Measurements from ENCODE around the gene VHLL.
A peak's percentile ranks its signal among the peaks of the same experiment; 100 is the strongest.
"Not testable (repeated sequence)": the region's sequence is repeated elsewhere in the genome, so short reads cannot be mapped to it uniquely, and the experiment has no call there.

VHLL gene

GRCh38 chr1:156298852-156299357 lies at the start of gene VHLL:
VHLL (minus strand) TSS chr1:156299307; CDS start chr1:156299189, 118 bp downstream.
- DNase-seq = no peak
- in situ Hi-C loops (cut with HindIII; ENCODE audit: low pct_ligation_motif_present, low pct_unique_long_range_greater_than_20kb, low sequenced_read_pairs) = no loop called here

DNA sequence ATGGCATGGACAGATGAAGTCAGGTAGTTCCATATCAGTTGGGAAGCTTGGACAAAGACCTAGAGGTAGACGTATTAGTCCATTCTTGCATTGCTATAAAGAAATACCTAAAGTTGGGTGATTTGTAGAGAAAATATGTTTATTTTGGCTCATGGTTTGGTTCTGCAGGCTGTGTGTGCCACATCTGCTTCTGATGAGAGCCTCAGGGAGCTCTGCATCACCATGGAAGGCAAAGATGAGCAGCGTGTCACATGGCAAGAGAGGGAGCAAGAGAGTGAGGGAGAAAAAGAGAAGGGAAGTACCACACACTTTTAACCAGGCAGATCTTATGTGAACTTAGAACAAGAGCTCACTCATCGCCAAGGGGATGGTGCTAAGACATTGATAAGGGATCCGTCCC lies 48.2 kb upstream of the VHLL start:
- no peak for DNase-seq
- in situ Hi-C loops (cut with HindIII; ENCODE audit: low pct_ligation_motif_present, low pct_unique_long_range_greater_than_20kb, low sequenced_read_pairs) = no loop called here

- no peak for DNase-seq
- in situ Hi-C loops (cut with HindIII; ENCODE audit: low pct_ligation_motif_present, low pct_unique_long_range_greater_than_20kb, low sequenced_read_pairs) = no loop called here
These were observed 47.5 kb upstream of the VHLL start for GRCh38 chr1:156346636-156347035.

GRCh38 chr1:156346035-156346434 lies 46.9 kb upstream of the VHLL start:
- in situ Hi-C loops (cut with HindIII; ENCODE audit: low pct_ligation_motif_present, low pct_unique_long_range_greater_than_20kb, low sequenced_read_pairs); DNase-seq: not testable (repeated sequence)

- in situ Hi-C loops (cut with HindIII; ENCODE audit: low pct_ligation_motif_present, low pct_unique_long_range_greater_than_20kb, low sequenced_read_pairs) = no loop called here
- DNase-seq = no peak
These were observed 45.3 kb upstream of the VHLL start for GRCh38 chr1:156344409-156344808.

GRCh38 chr1:156342166-156342955 lies 43.3 kb upstream of the VHLL start:
- DNase-seq = no peak
- in situ Hi-C loops (cut with HindIII; ENCODE audit: low pct_ligation_motif_present, low pct_unique_long_range_greater_than_20kb, low sequenced_read_pairs) = no loop called here

- peak; percentile 99 for DNase-seq
- in situ Hi-C loops (cut with HindIII; ENCODE audit: low pct_ligation_motif_present, low pct_unique_long_range_greater_than_20kb, low sequenced_read_pairs) = no loop called here
These were observed 39.3 kb upstream of the VHLL start, which contains the start of the genes CCT3 and TSACC for GRCh38 chr1:156338180-156338976. CCT3 (minus strand) TSS chr1:156338292; CDS start chr1:156338184, 108 bp downstream. TSACC (plus strand) TSS chr1:156338526; CDS start chr1:156339758, 1,232 bp downstream.

DNA sequence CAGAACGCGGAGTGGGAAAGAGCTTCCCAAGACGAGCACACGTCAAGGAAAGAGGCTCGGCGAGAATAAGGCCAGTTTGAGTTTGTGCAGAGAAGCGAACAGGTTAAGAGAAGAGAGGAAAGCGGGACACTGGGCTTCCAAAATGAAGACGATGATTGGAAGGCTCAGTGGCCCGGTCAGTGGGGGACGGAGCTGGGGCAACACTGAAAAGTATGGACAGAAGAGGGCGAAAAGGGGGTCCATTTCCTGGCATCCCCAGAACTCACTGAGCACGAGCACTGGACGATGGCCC lies 38.7 kb upstream of the VHLL start:
- in situ Hi-C loops (cut with HindIII; ENCODE audit: low pct_ligation_motif_present, low pct_unique_long_range_greater_than_20kb, low sequenced_read_pairs) = no loop called here
- no peak for DNase-seq

GRCh38 chr1:156337052-156337887 lies 38.2 kb upstream of the VHLL start:
- DNase-seq = peak; percentile 9
- in situ Hi-C loops (cut with HindIII; ENCODE audit: low pct_ligation_motif_present, low pct_unique_long_range_greater_than_20kb, low sequenced_read_pairs) = no loop called here

GRCh38 chr1:156336242-156336641 lies 37.1 kb upstream of the VHLL start:
- no peak for DNase-seq
- in situ Hi-C loops (cut with HindIII; ENCODE audit: low pct_ligation_motif_present, low pct_unique_long_range_greater_than_20kb, low sequenced_read_pairs) = no loop called here

- DNase-seq; in situ Hi-C loops (cut with HindIII; ENCODE audit: low pct_ligation_motif_present, low pct_unique_long_range_greater_than_20kb, low sequenced_read_pairs): not testable (repeated sequence)
These were observed 24.1 kb upstream of the VHLL start for GRCh38 chr1:156323179-156323578.

DNA sequence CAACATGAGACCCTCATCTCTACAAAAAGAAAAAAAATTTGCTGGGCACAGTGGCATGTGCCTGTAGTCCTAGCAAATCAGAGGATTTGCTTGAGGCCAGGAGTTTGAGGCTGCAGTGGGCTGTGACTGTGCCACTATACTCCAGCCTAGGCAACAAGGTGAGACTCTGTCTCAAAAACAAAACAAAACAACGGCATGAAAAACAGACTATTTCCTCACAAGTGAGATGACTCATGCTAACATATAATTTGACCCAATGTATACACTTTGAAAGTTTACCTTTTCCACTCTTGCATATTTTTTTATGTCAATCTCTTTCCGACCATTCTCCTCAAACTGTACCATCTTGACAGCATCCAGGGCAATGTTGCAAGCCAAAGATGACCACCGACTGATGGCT lies 21.5 kb upstream of the VHLL start:
- in situ Hi-C loops (cut with HindIII; ENCODE audit: low pct_ligation_motif_present, low pct_unique_long_range_greater_than_20kb, low sequenced_read_pairs) = no loop called here
- DNase-seq = no peak

GRCh38 chr1:156319664-156320063 lies 20.6 kb upstream of the VHLL start:
- in situ Hi-C loops (cut with HindIII; ENCODE audit: low pct_ligation_motif_present, low pct_unique_long_range_greater_than_20kb, low sequenced_read_pairs) = no loop called here
- peak; percentile 38 for DNase-seq

GRCh38 chr1:156316909-156317308 lies 17.8 kb upstream of the VHLL start:
- in situ Hi-C loops (cut with HindIII; ENCODE audit: low pct_ligation_motif_present, low pct_unique_long_range_greater_than_20kb, low sequenced_read_pairs) = no loop called here
- DNase-seq = no peak

DNA sequence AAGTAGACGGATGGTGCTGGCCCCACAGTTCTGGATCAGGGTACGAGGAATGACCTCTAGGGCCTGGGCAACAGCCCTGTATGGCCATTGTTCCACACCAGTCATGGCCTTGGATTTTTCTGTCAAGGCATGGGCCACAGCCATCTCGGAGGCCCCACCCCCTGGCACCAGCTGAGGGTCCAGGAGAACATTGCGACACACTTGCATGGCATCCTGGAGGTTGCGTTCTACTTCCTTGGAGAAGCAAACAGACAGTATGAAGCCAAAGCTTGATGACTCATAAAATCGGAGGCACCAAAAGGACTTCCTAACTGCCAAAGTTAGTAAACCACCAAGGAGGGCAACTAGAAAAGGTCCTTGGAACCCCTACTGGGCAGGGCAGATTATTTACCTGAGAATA lies 11.9 kb upstream of the VHLL start:
- in situ Hi-C loops (cut with HindIII; ENCODE audit: low pct_ligation_motif_present, low pct_unique_long_range_greater_than_20kb, low sequenced_read_pairs) = no loop called here
- no peak for DNase-seq

DNA sequence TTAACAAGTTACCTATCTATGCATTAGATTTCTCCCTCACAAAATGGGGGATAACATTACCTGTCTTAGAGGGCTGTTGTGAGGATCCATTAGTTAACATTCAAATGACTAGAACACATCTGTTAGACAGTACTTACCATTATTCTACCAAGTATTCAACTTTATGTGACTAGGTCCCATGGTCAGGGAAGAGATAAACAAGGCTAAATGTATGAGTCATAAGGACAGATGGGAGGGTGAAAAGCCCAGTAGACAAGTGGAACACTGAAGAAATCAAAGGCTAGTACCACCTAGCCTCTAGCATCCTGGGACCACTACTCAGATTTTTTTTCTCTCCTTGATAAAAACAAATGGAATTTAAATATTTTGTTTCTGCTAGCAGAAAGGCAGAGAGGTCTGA lies 9.0 kb upstream of the VHLL start:
- in situ Hi-C loops (cut with HindIII; ENCODE audit: low pct_ligation_motif_present, low pct_unique_long_range_greater_than_20kb, low sequenced_read_pairs) = no loop called here
- no peak for DNase-seq

DNA sequence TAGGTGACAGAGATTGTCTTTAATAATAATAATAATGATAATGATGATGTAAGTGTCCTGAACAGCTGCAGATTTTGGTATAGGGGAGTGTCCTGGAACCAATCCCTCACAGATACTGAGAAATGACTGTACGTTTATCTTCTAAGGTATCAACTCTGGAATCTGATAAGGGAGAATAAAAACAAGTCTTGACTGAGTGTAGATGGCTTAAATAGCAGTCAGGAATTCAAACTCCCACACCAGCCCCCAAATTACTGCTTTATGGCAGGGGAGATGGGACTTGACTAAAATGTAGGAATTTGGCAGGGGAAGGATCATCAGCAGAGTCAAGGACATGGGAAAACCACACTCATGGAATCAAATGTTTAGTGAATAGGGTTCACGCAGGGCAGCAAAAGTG lies 6.1 kb upstream of the VHLL start:
- in situ Hi-C loops (cut with HindIII; ENCODE audit: low pct_ligation_motif_present, low pct_unique_long_range_greater_than_20kb, low sequenced_read_pairs) = no loop called here
- DNase-seq = no peak

GRCh38 chr1:156303241-156303640 lies 4.1 kb upstream of the VHLL start:
- in situ Hi-C loops (cut with HindIII; ENCODE audit: low pct_ligation_motif_present, low pct_unique_long_range_greater_than_20kb, low sequenced_read_pairs) = no loop called here
- DNase-seq = no peak
